ENCODE results near the gene XRN2.

GRCh38 chr20:21262812-21263211, 40.3 kb upstream of the XRN2 start:
- TF ChIP-seq CTCF (IDR thresholded peaks at IDR 0.05) (no peak), POLR2A (IDR thresholded peaks at IDR 0.05) (no peak)

All from adrenal gland (tissue), 5 donors.